HG03064 (cell line): Measurements from ENCODE around the gene ARF5.

ENCODE experiments used
- ATAC-seq: cut with Tn5 transposase; IDR thresholded peaks from one replicate; pipeline ENCODE4 v1.9.1; 2021; ENCODE audit warnings: low read depth; ENCODE audit not compliant: unreplicated experiment

ARF5 gene

DNA sequence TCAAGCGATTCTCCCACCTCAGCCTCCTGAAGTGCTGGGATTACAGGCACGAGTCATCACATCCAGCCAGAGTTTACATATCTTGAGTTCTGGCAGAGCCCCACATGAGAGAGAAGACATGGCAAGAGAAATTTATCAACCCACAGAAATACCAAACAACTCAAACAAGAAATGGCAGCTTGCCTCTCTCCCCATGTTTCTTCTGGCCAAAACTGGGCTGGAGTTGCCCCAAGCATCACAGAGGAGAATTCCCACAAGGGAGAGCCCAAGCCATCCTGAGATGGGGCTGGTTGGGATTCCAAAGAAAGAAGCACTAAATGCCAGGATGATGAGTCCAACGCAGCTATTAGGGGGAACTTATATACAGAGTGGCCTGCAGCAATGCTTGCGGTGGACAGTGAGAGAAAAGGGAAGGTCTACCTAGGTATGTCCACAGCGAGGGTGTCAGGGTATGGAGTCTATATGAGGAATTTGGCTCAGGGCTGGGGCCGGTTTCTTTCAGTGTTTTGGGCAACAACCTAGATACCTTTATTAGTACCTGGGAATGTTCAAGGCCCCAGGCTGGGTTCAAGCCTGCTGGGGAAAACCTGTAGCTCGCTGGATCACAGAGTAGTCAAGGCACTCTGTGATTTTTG is 44.2 kb downstream of the ARF5 start:
- no peak for ATAC-seq

DNA sequence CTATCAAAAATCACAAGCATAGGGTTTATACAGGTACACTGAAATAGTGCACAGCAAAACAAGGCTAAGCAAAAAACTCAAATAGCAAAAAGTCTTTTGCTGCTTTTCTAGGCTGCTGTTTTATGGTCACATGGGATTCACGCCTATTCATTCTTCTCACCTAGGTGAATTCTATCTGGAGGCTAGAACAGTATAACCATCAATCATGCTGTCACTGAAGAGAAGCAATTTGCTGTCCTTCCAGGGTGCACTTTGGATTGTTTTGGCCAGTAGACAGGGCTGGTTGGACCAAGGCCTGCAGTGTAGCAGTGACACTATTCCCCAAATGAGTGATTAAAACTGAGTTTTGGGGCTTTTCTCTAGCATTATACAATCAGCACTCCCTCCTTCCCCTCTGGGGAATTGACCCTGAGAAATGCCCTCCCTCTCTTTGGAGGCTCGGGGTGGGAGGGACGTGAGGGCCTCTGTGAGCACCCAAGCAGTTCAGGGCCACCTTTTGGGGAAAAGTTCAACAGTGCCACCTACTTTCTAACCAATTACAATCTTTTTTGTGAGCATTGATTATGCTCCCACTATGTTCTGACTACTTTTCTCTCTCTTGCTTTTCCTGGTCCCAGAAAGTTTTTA is 47.6 kb downstream of the ARF5 start:
- ATAC-seq, result no peak

DNA sequence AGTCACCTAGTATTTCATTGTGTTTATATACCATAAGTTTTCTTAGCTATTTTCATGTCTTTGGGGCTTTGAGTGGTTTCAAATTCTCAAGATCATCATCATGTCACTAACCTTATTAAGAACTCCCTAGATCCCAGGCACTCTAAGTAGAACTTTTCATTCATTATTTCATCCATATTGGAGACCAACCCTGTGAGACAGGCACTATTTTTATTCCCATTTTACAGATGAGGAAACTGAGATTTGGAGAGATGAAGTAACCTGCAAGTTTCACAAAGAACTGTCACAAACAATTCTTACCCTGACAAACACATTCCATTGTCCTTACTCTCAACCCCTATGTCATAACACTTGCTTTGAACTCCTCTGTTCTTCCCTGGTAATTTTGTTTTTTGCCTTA is 50.0 kb downstream of the ARF5 start:
- no peak for ATAC-seq
